HCT116 (cell line): ENCODE results near the gene PAK1. TPM values are rescaled to one million over a fixed set of nuclear protein-coding genes. Genes with fewer than 3 reads are reported as not detected.

Source experiments
- ATAC-seq: fragments of 200-7000 bp; cut with Tn5 transposase; 2 replicates; pipeline ENCODE4 v1.9.1; 2020; ENCODE audit warnings: mild to moderate bottlenecking, moderate library complexity
- BruUV-seq: library from RNA; stranded (reverse); fragments of 400-500 nt; replicated peaks from 2 replicates; lab custom pipeline; 2021; lab: Mats Ljungman, UMichigan
- CTCF ChIA-PET: fragments of 300-600 bp; sonication (Branson Sonifier 250); formaldehyde crosslinking; loops from one replicate; lab custom pipeline; 2021; ENCODE audit warnings: antibody characterized with exemption; lab: Charles Lee
- POLR2A ChIA-PET: fragments of 300-600, 350-600 bp; sonication (Branson Sonifier 250); formaldehyde crosslinking; loops from one replicate; lab custom pipeline; 2021; ENCODE audit warnings: antibody characterized with exemption; lab: Charles Lee
- RAD21 ChIA-PET, 2 experiments: fragments of 300-600 bp; sonication (Branson Sonifier 250); formaldehyde crosslinking; loops; one replicate each; lab custom pipeline; 2023; ENCODE audit warnings: low total read pairs in 2 of 2; ENCODE audit not compliant: uncharacterized antibody in 2 of 2, unreplicated experiment in 2 of 2, low non-redundant PET in 1 of 2; lab: Charles Lee
- DNase-seq: peaks from one replicate; pipeline ENCODE4 v3.0.0-alpha.2; 2010; ENCODE audit warnings: low read depth, low spot score
- H2AFZ ChIP-seq: fragments of 200-600 bp; shearing (Covaris generic), sonication (generic); 2 replicates; pipeline ENCODE4 v1.6.1; 2017; ENCODE audit warnings: low read depth, mixed run types, mixed read lengths, antibody characterized with exemption, low read length; ENCODE audit not compliant: poor library complexity, severe bottlenecking
- H3K27ac ChIP-seq: 2 replicates; pipeline ENCODE4 v1.5.1; 2012; ENCODE audit warnings: low read depth, low read length
- H3K27me3 ChIP-seq: fragments of 200-600 bp; sonication (generic); 2 replicates; pipeline ENCODE4 v1.6.1; 2016; ENCODE audit warnings: mixed run types, low read length, mixed read lengths; ENCODE audit not compliant: insufficient read depth
- H3K36me3 ChIP-seq, 2 experiments: fragments of 200-500 bp in 1 of 2; fragments of 200-600 bp in 1 of 2; sonication (Bioruptor generic) in 1 of 2; sonication (generic) in 1 of 2; 2 replicates each; pipeline versions ENCODE4 v1.5.1 to v1.6.1; 2014 to 2016; ENCODE audit warnings: low read length in 2 of 2, inconsistent platforms in 1 of 2, mixed read lengths in 1 of 2, mixed run types in 1 of 2; ENCODE audit not compliant: insufficient read depth in 2 of 2, control insufficient read depth in 1 of 2
- H3K4me1 ChIP-seq, 2 experiments: fragments of 200-600 bp in 1 of 2; sonication (generic) in 1 of 2; 2 replicates each; pipeline versions ENCODE4 v1.5.1 to v1.6.1; 2012 to 2017; ENCODE audit warnings: low read length in 2 of 2, inconsistent platforms in 1 of 2, mild to moderate bottlenecking in 1 of 2, mixed read lengths in 1 of 2, mixed run types in 1 of 2, moderate library complexity in 1 of 2; ENCODE audit not compliant: insufficient read depth in 2 of 2, control insufficient read depth in 1 of 2
- H3K4me2 ChIP-seq: fragments of 200-600 bp; sonication (generic); 2 replicates; pipeline ENCODE4 v1.6.1; 2017; ENCODE audit warnings: mixed run types, low read length, mixed read lengths
- H3K4me3 ChIP-seq, 2 experiments: fragments of 200-600 bp in 1 of 2; sonication (generic) in 1 of 2; replicated peaks in 1 of 2; 2 replicates each; pipeline ENCODE4 v1.5.1; 2011 to 2016; ENCODE audit warnings: low read length in 2 of 2, control low read depth in 1 of 2, low read depth in 1 of 2, mild to moderate bottlenecking in 1 of 2, mixed read lengths in 1 of 2, mixed run types in 1 of 2
- H3K79me2 ChIP-seq: fragments of 200-600 bp; sonication (generic); 2 replicates; pipeline ENCODE4 v1.6.1; 2017; ENCODE audit warnings: mild to moderate bottlenecking, mixed run types, low read length, moderate library complexity, mixed read lengths; ENCODE audit not compliant: insufficient read depth
- H3K9ac ChIP-seq: fragments of 200-600 bp; sonication (generic); 2 replicates; pipeline ENCODE4 v1.6.1; 2016; ENCODE audit warnings: low read length, mixed read lengths
- H3K9me2 ChIP-seq: fragments of 200-600 bp; sonication (generic), shearing (Covaris generic); 2 replicates; pipeline ENCODE4 v1.6.1; 2017; ENCODE audit warnings: mixed run types, mild to moderate bottlenecking, moderate library complexity; ENCODE audit not compliant: insufficient read depth
- H3K9me3 ChIP-seq, 2 experiments: fragments of 200-500 bp in 1 of 2; fragments of 200-600 bp in 1 of 2; sonication (Bioruptor generic) in 1 of 2; sonication (generic) in 1 of 2; 2 replicates each; pipeline ENCODE4 v1.6.1; 2014 to 2017; ENCODE audit warnings: low read length in 2 of 2, mixed read lengths in 2 of 2, inconsistent platforms in 1 of 2, low read depth in 1 of 2, mild to moderate bottlenecking in 1 of 2, mixed run types in 1 of 2, moderate library complexity in 1 of 2; ENCODE audit not compliant: control insufficient read depth in 1 of 2, insufficient read depth in 1 of 2
- H4K20me1 ChIP-seq: fragments of 200-600 bp; sonication (generic), shearing (Covaris generic); 2 replicates; pipeline ENCODE4 v1.6.1; 2017; ENCODE audit warnings: mixed run types, mild to moderate bottlenecking, moderate library complexity; ENCODE audit not compliant: insufficient read depth
- CBX3 ChIP-seq: IDR thresholded peaks from 2 replicates; pipeline ENCODE4 v1.6.1; 2012; ENCODE audit warnings: low read depth
- CTCF ChIP-seq, 3 experiments: fragments of 200-600 bp in 1 of 3; sonication (generic) in 1 of 3; IDR thresholded peaks in 2 of 3; conservative IDR thresholded peaks in 1 of 3; 2 replicates each; pipeline ENCODE4 v1.5.1; 2012 to 2017; ENCODE audit warnings: low read depth in 2 of 3, low read length in 2 of 3, antibody characterized with exemption in 1 of 3, borderline replicate concordance in 1 of 3, control low read depth in 1 of 3, mild to moderate bottlenecking in 1 of 3, mixed read lengths in 1 of 3, mixed run types in 1 of 3, moderate library complexity in 1 of 3; ENCODE audit not compliant: insufficient read depth in 1 of 3
- EGR1 ChIP-seq: IDR thresholded peaks from 2 replicates; pipeline ENCODE4 v1.6.1; 2012; ENCODE audit warnings: low read depth
- ELF1 ChIP-seq: IDR thresholded peaks from 2 replicates; pipeline ENCODE4 v1.6.1; 2012; ENCODE audit warnings: low read depth, borderline replicate concordance
- EZH2 ChIP-seq: fragments of 200-600 bp; sonication (generic); IDR thresholded peaks from 2 replicates; pipeline ENCODE4 v1.6.1; 2017; ENCODE audit warnings: antibody characterized with exemption, mixed run types
- FOSL1 ChIP-seq: IDR thresholded peaks from 2 replicates; pipeline ENCODE4 v1.6.1; 2012; ENCODE audit warnings: low read depth
- JUND ChIP-seq: IDR thresholded peaks from 2 replicates; pipeline ENCODE4 v1.6.1; 2012
- MAX ChIP-seq: IDR thresholded peaks from 2 replicates; pipeline ENCODE4 v1.6.1; 2012
- POLR2AphosphoS5 ChIP-seq: IDR thresholded peaks from 2 replicates; pipeline ENCODE4 v1.6.1; 2011; ENCODE audit warnings: mild to moderate bottlenecking, low read depth, low read length, moderate library complexity
- RAD21 ChIP-seq: IDR thresholded peaks from 2 replicates; pipeline ENCODE4 v1.6.1; 2012; ENCODE audit warnings: low read depth, mild to moderate bottlenecking
- REST ChIP-seq: IDR thresholded peaks from 2 replicates; pipeline ENCODE4 v1.6.1; 2012; ENCODE audit warnings: low read depth
- SIN3A ChIP-seq: IDR thresholded peaks from 2 replicates; pipeline ENCODE4 v1.6.1; 2012; ENCODE audit warnings: low read depth
- SRF ChIP-seq: IDR thresholded peaks from 2 replicates; pipeline ENCODE4 v1.6.1; 2012; ENCODE audit warnings: low read depth
- TCF7L2 ChIP-seq: IDR thresholded peaks from 2 replicates; pipeline ENCODE4 v1.7.0; 2011; ENCODE audit warnings: borderline replicate concordance, inconsistent platforms; ENCODE audit not compliant: insufficient read depth, insufficient read length; ENCODE audit errors: extremely low read depth
- YY1 ChIP-seq: IDR thresholded peaks from 2 replicates; pipeline ENCODE4 v1.6.1; 2011; ENCODE audit warnings: low read length, low read depth, moderate library complexity, mild to moderate bottlenecking; ENCODE audit not compliant: insufficient replicate concordance; ENCODE audit errors: extremely low read depth
- ZFX ChIP-seq: fragments of 450-650 bp; IDR thresholded peaks from 2 replicates; pipeline ENCODE4 v1.6.1; 2017
- intact Hi-C: fragments of 100-400 bp; cut with micrococcal nuclease; formaldehyde crosslinking; loops from 2 replicates; pipeline ENCODE4 v1.10.0; 2022
- total RNA-seq: library from RNA; stranded (reverse); gene quantifications from one replicate; pipeline ENCODE4 v1.2.1, GENCODE V29; 2021; ENCODE audit not compliant: unreplicated experiment

PAK1 gene
- total RNA-seq, 1 experiment from 2014 or later, result 56.1 TPM

DNA sequence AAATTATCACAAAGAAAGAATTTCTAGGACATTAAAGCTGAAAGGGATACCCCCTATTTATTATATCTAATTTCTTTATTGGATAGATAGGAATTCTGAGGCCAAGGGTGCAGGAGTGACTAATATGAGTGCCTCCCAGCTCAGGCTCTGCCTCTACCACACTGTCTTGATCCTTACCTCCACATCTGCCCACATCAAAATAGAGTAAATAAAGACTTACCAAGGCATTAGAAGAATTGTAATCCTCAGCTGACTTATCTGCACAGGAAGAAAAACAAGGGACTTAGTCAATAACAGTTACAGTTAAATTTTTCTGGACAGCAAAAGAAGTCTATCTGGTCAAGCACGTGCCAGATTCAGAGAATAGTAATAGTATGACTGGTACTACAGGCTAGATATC is 99.8 kb downstream of the PAK1 start:
- Histone ChIP-seq H3K27me3 (no peaks in the 10 kb centered on the region), H3K4me1 (peaks cover 3 to 10% of the 10 kb centered on the region in 2 experiments; a peak in 2 of 4 replicates), H3K4me2 (no peak overlapping the region), H3K9me3 (no peaks in the 10 kb centered on the region), H3K9ac (no peak overlapping the region), H4K20me1 (no peaks in the 10 kb centered on the region), H3K4me3 (no peak overlapping the region), H3K9me2 (no peaks in the 10 kb centered on the region), H2AFZ (no peak overlapping the region), H3K79me2 (no peaks in the 10 kb centered on the region), H3K36me3 (peaks cover 1 to 7% of the 10 kb centered on the region in 2 experiments; a peak in 1 of 4 replicates), H3K27ac (no peak overlapping the region)
- peak; percentile 61 for ATAC-seq
- CTCF ChIA-PET, result no interaction called here
- TF ChIP-seq FOSL1 (no peak), SIN3A (no peak), ELF1 (no peak), MAX (no peak), JUND (no peak)
- POLR2A ChIA-PET, result no interaction called here
- no peak for DNase-seq
- RAD21 ChIA-PET, result no interaction called here
- intact Hi-C loops, result no loop called here
- BruUV-seq, result no TSS peak

DNA sequence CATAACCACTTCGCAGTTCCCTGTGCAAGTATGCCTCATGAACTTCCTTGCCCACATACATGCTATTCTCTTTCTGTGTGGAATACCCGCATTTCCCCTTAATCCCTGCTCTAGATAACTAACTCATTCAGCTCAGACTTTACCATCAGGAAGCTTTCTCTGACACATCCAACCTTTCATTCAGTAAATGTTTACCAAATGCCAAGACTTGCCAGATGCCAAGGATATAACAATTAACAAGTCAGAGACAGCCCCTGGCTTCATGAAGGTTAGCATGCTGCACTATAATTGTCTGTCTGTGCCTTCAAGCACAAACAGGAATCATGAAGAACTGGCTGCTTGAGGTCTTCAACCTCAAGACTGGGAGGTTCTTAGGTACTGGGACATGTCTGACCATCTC is 101.2 kb downstream of the PAK1 start:
- Histone ChIP-seq H4K20me1 (no peaks in the 10 kb centered on the region), H3K4me3 (no peak overlapping the region), H3K27ac (no peak overlapping the region), H3K9ac (no peak overlapping the region), H3K36me3 (peaks cover 0 to 7% of the 10 kb centered on the region in 2 experiments; a peak in 1 of 4 replicates), H3K9me3 (no peaks in the 10 kb centered on the region), H3K79me2 (no peaks in the 10 kb centered on the region), H3K4me1 (peaks cover 3 to 10% of the 10 kb centered on the region in 2 experiments; a peak in 2 of 4 replicates), H3K27me3 (no peaks in the 10 kb centered on the region), H2AFZ (no peak overlapping the region), H3K4me2 (no peak overlapping the region), H3K9me2 (no peaks in the 10 kb centered on the region)
- DNase-seq (no peak), ATAC-seq (no peak)
- no TSS peak for BruUV-seq
- no peak for TF ChIP-seq EGR1
- no peak for TF ChIP-seq JUND
- TF ChIP-seq CBX3, result no peak
- TF ChIP-seq REST, result no peak
- TF ChIP-seq CTCF (IDR thresholded peaks at IDR 0.05 in 2 of 3, conservative IDR thresholded peaks at IDR 0.05 in 1 of 3; ENCODE audit: borderline replicate concordance in 1 of 3, insufficient read depth in 1 of 3, low read depth in 2 of 3, low read length in 2 of 3), result no peak
- TF ChIP-seq YY1, result no peak
- TF ChIP-seq SIN3A, result no peak
- TF ChIP-seq TCF7L2, result no peak
- no peak for TF ChIP-seq ZFX
- TF ChIP-seq EZH2, result no peak
- TF ChIP-seq POLR2AphosphoS5, result no peak
- TF ChIP-seq MAX, result no peak
- TF ChIP-seq RAD21, result no peak
- TF ChIP-seq SRF, result no peak
- CTCF ChIA-PET, result no interaction called here
- POLR2A ChIA-PET, result no interaction called here
- intact Hi-C loops, result no loop called here
- RAD21 ChIA-PET, result no interaction called here
